Activated naive CD8-positive, alpha-beta T cell (primary cell): ENCODE measurements around the gene TIMM44.
"Not testable (repeated sequence)": the region's sequence is repeated elsewhere in the genome, so short reads cannot be mapped to it uniquely, and the experiment has no call there.

ENCODE experiments used
- H3K27ac Mint-ChIP-seq: one replicate; pipeline ENCODE4 v1.8.0; 2021; ENCODE audit warnings: mixed read lengths
- H3K27me3 Mint-ChIP-seq: one replicate; pipeline ENCODE4 v1.8.0; 2021; ENCODE audit warnings: mixed read lengths
- H3K36me3 Mint-ChIP-seq: one replicate; pipeline ENCODE4 v1.8.0; 2021; ENCODE audit warnings: mixed read lengths
- H3K4me1 Mint-ChIP-seq: one replicate; pipeline ENCODE4 v1.8.0; 2021; ENCODE audit warnings: low read depth, mixed read lengths
- H3K4me3 Mint-ChIP-seq: one replicate; pipeline ENCODE4 v1.8.0; 2021; ENCODE audit warnings: mild to moderate bottlenecking, mixed read lengths
- H3K9me3 Mint-ChIP-seq: one replicate; pipeline ENCODE4 v1.8.0; 2021; ENCODE audit warnings: low read depth, mixed read lengths

TIMM44 gene

GRCh38 chr19:7918615-7919421 is 24.6 kb downstream of the TIMM44 start:
- peaks cover 28% of the 10 kb centered on the region for H3K4me1 Mint-ChIP-seq
- no peaks in the 10 kb centered on the region for H3K36me3 Mint-ChIP-seq
- H3K27ac Mint-ChIP-seq, result no peak overlapping the region
- H3K4me3 Mint-ChIP-seq, result peak overlapping the region; percentile 89
- peaks cover 9% of the 10 kb centered on the region for H3K27me3 Mint-ChIP-seq
- H3K9me3 Mint-ChIP-seq, result no peaks in the 10 kb centered on the region

GRCh38 chr19:7918062-7918614 is 25.3 kb downstream of the TIMM44 start:
- H3K9me3 Mint-ChIP-seq, H3K36me3 Mint-ChIP-seq, H3K27ac Mint-ChIP-seq, H3K27me3 Mint-ChIP-seq: not testable (repeated sequence)
- Mint-ChIP-seq H3K4me3 (peak overlapping the region; percentile 32), H3K4me1 (peaks cover 28% of the 10 kb centered on the region)

DNA sequence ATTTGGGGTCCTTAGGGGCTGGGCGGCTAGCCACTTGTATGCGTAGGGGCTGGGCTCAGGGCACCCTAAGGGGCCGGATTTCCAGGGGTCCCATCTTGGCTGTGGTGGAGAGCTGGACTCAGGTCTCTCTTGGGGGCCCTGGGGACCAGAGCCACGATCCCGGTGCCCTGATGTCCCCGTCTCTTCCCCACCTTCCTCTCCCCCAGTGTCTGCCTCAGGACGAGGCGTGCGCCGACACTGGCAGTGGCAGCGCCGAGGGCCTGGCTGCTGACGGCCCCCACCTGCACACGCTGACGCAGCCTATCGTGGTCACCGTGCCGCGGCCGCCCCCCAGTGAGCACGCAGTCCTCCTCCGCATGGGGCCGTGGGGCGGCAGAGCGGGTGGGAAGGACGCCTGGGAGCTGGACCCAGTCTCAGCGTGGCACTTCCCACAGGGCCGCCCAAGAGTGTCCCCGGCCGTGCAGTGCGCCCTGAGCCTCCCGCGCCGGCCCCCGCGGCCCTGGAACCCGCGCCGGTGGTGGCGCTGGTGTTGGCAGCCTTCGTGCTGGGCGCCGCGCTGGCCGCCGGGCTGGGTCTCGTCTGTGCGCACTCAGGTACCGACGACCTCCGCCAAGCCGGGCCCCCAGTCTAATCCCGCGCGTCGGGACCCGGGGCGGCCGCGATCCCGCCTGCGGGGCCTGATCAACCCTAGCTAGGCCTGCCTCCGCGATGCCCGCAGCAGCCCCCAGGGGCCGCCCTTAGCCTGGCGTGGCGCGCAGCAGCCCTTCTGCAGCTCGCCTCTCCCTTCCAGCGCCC is 26.0 kb downstream of the TIMM44 start:
- Mint-ChIP-seq H3K9me3 (no peaks in the 10 kb centered on the region), H3K4me3 (peak overlapping the region; percentile 75), H3K27ac (no peak overlapping the region), H3K4me1 (peaks cover 28% of the 10 kb centered on the region), H3K36me3 (no peaks in the 10 kb centered on the region), H3K27me3 (peaks cover 9% of the 10 kb centered on the region)

- peaks cover 25% of the 10 kb centered on the region for H3K4me1 Mint-ChIP-seq
- H3K9me3 Mint-ChIP-seq, result no peaks in the 10 kb centered on the region
- no peaks in the 10 kb centered on the region for H3K36me3 Mint-ChIP-seq
- H3K4me3 Mint-ChIP-seq, result peak overlapping the region; percentile 75
- H3K27me3 Mint-ChIP-seq, result peaks cover 9% of the 10 kb centered on the region
- no peak overlapping the region for H3K27ac Mint-ChIP-seq
Measured at GRCh38 chr19:7916955-7917266, 26.6 kb downstream of the TIMM44 start.

- Mint-ChIP-seq H3K9me3 (no peaks in the 10 kb centered on the region), H3K27me3 (peaks cover 9% of the 10 kb centered on the region), H3K36me3 (no peaks in the 10 kb centered on the region), H3K4me3 (peak overlapping the region; percentile 76), H3K27ac (no peak overlapping the region), H3K4me1 (peaks cover 25% of the 10 kb centered on the region)
Measured at GRCh38 chr19:7916103-7916954, 27.1 kb downstream of the TIMM44 start.

- Mint-ChIP-seq H3K4me3 (peak overlapping the region; percentile 76), H3K36me3 (no peaks in the 10 kb centered on the region), H3K27me3 (peaks cover 9% of the 10 kb centered on the region), H3K27ac (no peak overlapping the region), H3K4me1 (peaks cover 21% of the 10 kb centered on the region), H3K9me3 (no peaks in the 10 kb centered on the region)
Measured at GRCh38 chr19:7915250-7916102, 28.0 kb downstream of the TIMM44 start.

- Mint-ChIP-seq H3K27me3 (peaks cover 6% of the 10 kb centered on the region), H3K4me1 (peaks cover 16% of the 10 kb centered on the region), H3K4me3 (peak within 1 kb of the TSS; percentile 76), H3K36me3 (no peaks in the 10 kb centered on the region), H3K9me3 (no peaks in the 10 kb centered on the region), H3K27ac (no peak within 1 kb of the TSS)
Measured at GRCh38 chr19:7914598-7915045, 28.8 kb downstream of the TIMM44 start, which contains the start of gene TGFBR3L. TGFBR3L (plus strand) TSS chr19:7914830.

- no peak overlapping the region for H3K4me3 Mint-ChIP-seq
- H3K9me3 Mint-ChIP-seq, result no peaks in the 10 kb centered on the region
- peaks cover 14% of the 10 kb centered on the region for H3K4me1 Mint-ChIP-seq
- H3K27me3 Mint-ChIP-seq, result peaks cover 5% of the 10 kb centered on the region
- no peaks in the 10 kb centered on the region for H3K36me3 Mint-ChIP-seq
- H3K27ac Mint-ChIP-seq, result no peak overlapping the region
Measured at GRCh38 chr19:7914099-7914498, 29.4 kb downstream of the TIMM44 start.

DNA sequence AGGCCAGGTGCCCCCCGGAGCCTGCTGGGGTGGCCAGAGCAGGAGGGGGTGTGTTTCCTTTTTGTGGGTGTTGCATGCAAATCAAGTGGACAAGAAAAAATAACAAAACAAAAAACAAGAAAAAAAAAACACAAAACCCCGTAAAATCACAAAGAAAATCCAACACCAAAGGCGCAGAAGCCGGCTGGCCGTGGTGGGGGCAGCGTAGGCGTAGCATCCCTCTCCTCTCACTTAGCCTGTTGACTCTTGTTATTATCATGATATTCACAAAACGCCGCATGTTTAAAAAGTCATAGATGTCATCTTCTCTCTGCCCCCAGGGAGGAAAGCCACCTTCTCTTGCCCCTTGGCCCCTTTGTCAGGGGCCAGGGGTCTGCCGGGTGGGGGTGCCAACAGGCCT is 29.8 kb downstream of the TIMM44 start:
- Mint-ChIP-seq H3K9me3 (no peaks in the 10 kb centered on the region), H3K36me3 (no peaks in the 10 kb centered on the region), H3K4me3 (no peak overlapping the region), H3K27ac (no peak overlapping the region), H3K27me3 (peaks cover 5% of the 10 kb centered on the region), H3K4me1 (peaks cover 14% of the 10 kb centered on the region)

- Mint-ChIP-seq H3K4me1 (peaks cover 9% of the 10 kb centered on the region), H3K4me3 (no peak overlapping the region), H3K9me3 (no peaks in the 10 kb centered on the region), H3K27ac (no peak overlapping the region), H3K27me3 (peaks cover 5% of the 10 kb centered on the region), H3K36me3 (no peaks in the 10 kb centered on the region)
Measured at GRCh38 chr19:7912697-7913564, 30.5 kb downstream of the TIMM44 start.

- peaks cover 7% of the 10 kb centered on the region for H3K4me1 Mint-ChIP-seq
- H3K9me3 Mint-ChIP-seq, result no peaks in the 10 kb centered on the region
- no peak overlapping the region for H3K27ac Mint-ChIP-seq
- H3K4me3 Mint-ChIP-seq, result no peak overlapping the region
- no peaks in the 10 kb centered on the region for H3K36me3 Mint-ChIP-seq
- peaks cover 5% of the 10 kb centered on the region for H3K27me3 Mint-ChIP-seq
Measured at GRCh38 chr19:7912144-7912696, 31.2 kb downstream of the TIMM44 start.

DNA sequence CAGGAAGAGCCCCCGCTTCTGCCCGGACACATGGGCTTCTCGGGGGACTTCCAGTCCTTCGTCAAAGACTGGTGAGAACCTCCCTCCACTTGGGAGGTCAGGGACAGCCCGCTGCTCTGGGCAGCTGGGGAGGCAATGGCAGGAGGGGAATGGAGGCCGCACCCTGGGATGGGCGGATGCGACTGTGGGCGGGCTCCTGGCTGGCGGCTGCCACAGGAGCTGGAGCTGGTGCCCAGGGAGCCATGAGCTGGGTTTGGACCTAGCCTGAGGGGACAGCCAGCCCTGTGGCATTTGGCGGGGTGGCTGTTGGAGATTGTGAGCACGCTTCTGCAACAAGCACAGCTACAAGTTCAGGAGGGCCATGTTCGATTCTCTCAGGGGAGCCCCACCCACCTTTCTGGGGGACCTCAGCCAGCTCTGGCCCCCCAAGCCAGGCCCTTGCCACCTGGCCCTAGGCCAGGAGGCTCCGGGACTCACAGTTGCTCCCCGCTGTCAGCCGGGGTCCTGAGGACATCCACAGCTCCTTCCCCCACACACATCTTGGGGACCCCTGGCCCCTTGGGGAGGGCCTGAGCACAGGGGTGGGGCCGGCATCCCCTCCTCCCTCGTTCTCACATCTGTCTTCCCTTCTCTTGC is 31.8 kb downstream of the TIMM44 start:
- H3K4me1 Mint-ChIP-seq, result peaks cover 6% of the 10 kb centered on the region
- no peak overlapping the region for H3K4me3 Mint-ChIP-seq
- H3K36me3 Mint-ChIP-seq, result no peaks in the 10 kb centered on the region
- H3K27ac Mint-ChIP-seq, result no peak overlapping the region
- no peaks in the 10 kb centered on the region for H3K9me3 Mint-ChIP-seq
- H3K27me3 Mint-ChIP-seq, result peaks cover 4% of the 10 kb centered on the region
